OCI-LY3 (cell line): ENCODE results near the gene COLQ.

Experiments
- H2AFZ ChIP-seq: fragments of 200-600, 300-600 bp; shearing (Covaris generic); 2 replicates; pipeline ENCODE4 v1.6.0; 2014; ENCODE audit warnings: antibody characterized with exemption, low read depth, low read length
- H3K27ac ChIP-seq: fragments of 200-600, 300-600 bp; sonication (generic); 2 replicates; pipeline ENCODE4 v1.5.1; 2014; ENCODE audit warnings: mild to moderate bottlenecking, low read length, moderate library complexity, mixed read lengths
- H3K27me3 ChIP-seq: fragments of 200-600, 300-600 bp; sonication (generic); 2 replicates; pipeline ENCODE4 v1.6.1; 2014; ENCODE audit warnings: low read depth, low read length, mixed read lengths
- H3K36me3 ChIP-seq: fragments of 200-600, 300-600 bp; sonication (generic); replicated peaks from 2 replicates; pipeline ENCODE3; 2014; ENCODE audit warnings: low read depth, low read length, mixed read lengths
- H3K4me1 ChIP-seq: fragments of 300-600, 200-600 bp; sonication (generic); 2 replicates; pipeline ENCODE4 v1.6.1; 2014; ENCODE audit warnings: low read length, mixed read lengths
- H3K4me2 ChIP-seq: fragments of 200-600, 300-600 bp; sonication (generic); 2 replicates; pipeline ENCODE4 v1.6.1; 2014; ENCODE audit warnings: low read length, mixed read lengths
- H3K4me3 ChIP-seq: fragments of 300-600, 200-600 bp; sonication (generic); 2 replicates; pipeline ENCODE4 v1.5.1; 2014; ENCODE audit warnings: antibody characterized with exemption, mild to moderate bottlenecking, low read length, moderate library complexity
- H3K79me2 ChIP-seq: fragments of 300-600, 200-600 bp; shearing (Covaris generic); 2 replicates; pipeline ENCODE4 v1.6.1; 2014; ENCODE audit warnings: mild to moderate bottlenecking, low read length, mixed read lengths
- H3K9ac ChIP-seq: fragments of 300-600, 200-600 bp; shearing (Covaris generic); 2 replicates; pipeline ENCODE4 v1.6.0; 2014; ENCODE audit warnings: mild to moderate bottlenecking, low read length, moderate library complexity
- H3K9me3 ChIP-seq: fragments of 200-600, 300-600 bp; shearing (Covaris generic); 2 replicates; pipeline ENCODE4 v1.6.1; 2014; ENCODE audit warnings: low read length, mixed read lengths; ENCODE audit not compliant: insufficient read depth
- H4K20me1 ChIP-seq: fragments of 200-600, 300-600 bp; sonication (generic); 2 replicates; pipeline ENCODE4 v1.6.1; 2016; ENCODE audit warnings: low read length, mixed read lengths; ENCODE audit not compliant: insufficient read depth
- CTCF ChIP-seq: fragments of 200-600, 300-600 bp; sonication (generic); IDR thresholded peaks from 2 replicates; pipeline ENCODE4 v1.5.1; 2014; ENCODE audit warnings: antibody characterized with exemption, low read length, low read depth
- EZH2phosphoT487 ChIP-seq: fragments of 200-600 bp; shearing (Covaris generic); IDR thresholded peaks from 2 replicates; pipeline ENCODE4 v1.6.1; 2018; ENCODE audit warnings: antibody characterized with exemption, mixed run types, low read depth

Gene COLQ

DNA sequence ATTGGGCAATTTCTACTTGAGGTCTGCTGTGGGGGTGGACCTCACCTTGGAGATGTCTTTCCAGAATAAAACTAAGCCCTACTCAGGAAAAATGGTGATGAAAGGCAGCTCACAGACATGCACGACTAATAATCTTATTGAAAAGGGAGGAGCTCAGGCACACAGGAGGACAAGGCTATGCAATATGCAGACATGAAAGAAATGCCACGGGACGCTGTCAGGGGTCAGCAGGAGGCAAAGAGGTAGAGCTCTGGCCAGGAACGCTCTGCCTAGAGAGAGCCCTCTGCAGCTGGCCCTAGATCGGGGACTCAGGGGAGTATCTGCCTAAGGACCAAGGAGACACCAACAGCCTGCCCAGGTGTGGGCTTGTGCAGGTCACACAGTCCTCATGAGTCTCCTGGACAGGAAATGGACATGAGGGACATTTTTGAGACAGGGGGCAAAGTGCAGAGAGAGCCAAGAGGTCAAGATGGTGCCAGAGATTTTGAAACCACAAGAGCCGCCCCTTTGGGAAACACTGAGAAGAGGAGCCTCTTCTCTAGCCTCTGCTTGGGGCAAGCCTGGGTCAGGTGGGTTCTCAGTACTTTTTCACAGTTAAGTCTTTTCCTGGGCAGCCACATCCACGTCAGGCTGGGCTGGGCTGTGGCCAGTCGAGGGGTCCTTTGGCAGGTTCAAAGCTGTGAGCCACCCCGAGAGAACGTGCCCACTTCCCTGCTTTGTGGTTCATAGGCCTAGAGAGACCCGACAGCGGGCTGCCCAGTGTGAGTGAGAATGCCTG lies 70.9 kb downstream of the COLQ start:
- TF ChIP-seq CTCF (no peak), EZH2phosphoT487 (no peak)
- H3K9ac ChIP-seq, result no peak overlapping the region
- no peaks in the 10 kb centered on the region for H3K79me2 ChIP-seq
- H3K27me3 ChIP-seq, result no peaks in the 10 kb centered on the region
- H3K4me3 ChIP-seq, result no peak overlapping the region
- no peaks in the 10 kb centered on the region for H4K20me1 ChIP-seq
- H3K4me1 ChIP-seq, result no peaks in the 10 kb centered on the region
- H3K27ac ChIP-seq, result no peak overlapping the region
- no peaks in the 10 kb centered on the region for H3K9me3 ChIP-seq
- H3K36me3 ChIP-seq, result no peaks in the 10 kb centered on the region
- no peak overlapping the region for H3K4me2 ChIP-seq
- no peak overlapping the region for H2AFZ ChIP-seq

GRCh38 chr3:15449489-15450224 lies 71.8 kb downstream of the COLQ start:
- H3K4me3 ChIP-seq, result no peak overlapping the region
- no peaks in the 10 kb centered on the region for H3K79me2 ChIP-seq
- no peak for TF ChIP-seq EZH2phosphoT487
- TF ChIP-seq CTCF, result no peak
- H3K4me2 ChIP-seq, result no peak overlapping the region
- no peak overlapping the region for H3K9ac ChIP-seq
- H4K20me1 ChIP-seq, result no peaks in the 10 kb centered on the region
- no peak overlapping the region for H3K27ac ChIP-seq
- H2AFZ ChIP-seq, result no peak overlapping the region
- no peaks in the 10 kb centered on the region for H3K36me3 ChIP-seq
- no peaks in the 10 kb centered on the region for H3K9me3 ChIP-seq
- no peaks in the 10 kb centered on the region for H3K27me3 ChIP-seq
- H3K4me1 ChIP-seq, result no peaks in the 10 kb centered on the region

DNA sequence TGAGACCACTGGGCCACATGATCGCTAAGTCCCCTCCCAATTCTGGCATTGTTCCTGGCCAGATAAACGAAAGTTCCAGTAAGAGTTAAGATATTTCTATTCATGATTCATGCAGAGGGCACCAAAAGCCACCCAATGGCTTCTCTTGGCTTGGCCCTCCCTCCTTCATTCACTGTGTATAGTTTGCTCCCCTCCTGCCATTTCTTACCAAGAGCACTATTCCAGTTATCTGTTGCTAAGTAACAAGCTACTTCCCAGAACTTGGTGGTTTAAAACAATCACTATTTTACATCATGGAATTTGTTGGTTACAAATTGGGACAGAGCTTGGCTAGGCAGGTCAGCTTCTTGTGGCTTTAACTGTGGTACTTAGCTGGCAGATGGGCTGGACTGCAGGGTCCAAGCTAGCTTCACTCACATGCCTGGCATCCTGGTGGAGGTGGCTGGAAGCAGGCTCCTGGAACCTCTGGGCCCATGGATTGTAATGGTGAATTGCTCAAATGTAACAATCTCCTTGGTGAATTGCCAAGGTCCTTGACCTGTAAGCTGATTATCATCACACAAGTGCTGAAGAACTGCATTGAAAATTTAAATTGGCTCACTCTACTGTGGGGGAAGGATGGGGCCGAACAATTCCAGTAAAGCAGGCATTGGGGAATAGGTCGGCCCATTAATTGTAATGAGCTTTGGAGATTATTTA lies 77.5 kb downstream of the COLQ start:
- TF ChIP-seq CTCF (no peak), EZH2phosphoT487 (no peak)
- H3K79me2 ChIP-seq, result no peaks in the 10 kb centered on the region
- H3K27ac ChIP-seq, result no peak overlapping the region
- no peaks in the 10 kb centered on the region for H3K27me3 ChIP-seq
- H3K4me1 ChIP-seq, result peaks cover 6% of the 10 kb centered on the region
- H4K20me1 ChIP-seq, result no peaks in the 10 kb centered on the region
- H3K4me3 ChIP-seq, result no peak overlapping the region
- no peaks in the 10 kb centered on the region for H3K9me3 ChIP-seq
- H3K36me3 ChIP-seq, result peaks cover 31% of the 10 kb centered on the region
- no peak overlapping the region for H3K4me2 ChIP-seq
- H3K9ac ChIP-seq, result no peak overlapping the region
- no peak overlapping the region for H2AFZ ChIP-seq

DNA sequence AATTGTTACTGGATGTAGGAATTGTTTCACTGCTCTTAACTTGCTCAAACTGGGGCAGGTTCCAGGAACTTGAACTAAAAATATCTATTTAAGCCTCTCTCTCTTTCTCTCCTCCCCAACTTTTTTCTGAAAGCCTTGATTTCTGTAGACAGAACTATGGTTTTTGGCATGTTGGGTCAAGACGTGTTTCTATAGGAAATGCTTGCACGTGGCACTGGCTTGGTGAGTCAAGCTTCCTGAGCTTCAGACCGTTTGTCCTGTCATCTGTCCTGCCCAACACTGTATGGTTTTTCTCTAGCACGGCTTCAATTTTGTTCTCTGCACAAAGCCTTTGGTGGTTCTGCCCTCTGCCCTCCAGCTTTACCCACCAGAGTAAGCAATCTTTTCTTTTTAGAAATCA lies 80.6 kb downstream of the COLQ start:
- peaks cover 52% of the 10 kb centered on the region for H3K36me3 ChIP-seq
- H3K27me3 ChIP-seq, result no peaks in the 10 kb centered on the region
- H3K4me3 ChIP-seq, result no peak overlapping the region
- no peak overlapping the region for H2AFZ ChIP-seq
- H3K9ac ChIP-seq, result no peak overlapping the region
- peaks cover 10% of the 10 kb centered on the region for H3K4me1 ChIP-seq
- H4K20me1 ChIP-seq, result no peaks in the 10 kb centered on the region
- no peaks in the 10 kb centered on the region for H3K9me3 ChIP-seq
- H3K79me2 ChIP-seq, result no peaks in the 10 kb centered on the region
- H3K27ac ChIP-seq, result no peak overlapping the region
- TF ChIP-seq EZH2phosphoT487 (no peak), CTCF (no peak)
- no peak overlapping the region for H3K4me2 ChIP-seq
